B cell (primary cell): ENCODE data around the gene DCLK1. TPM values are rescaled to one million over a fixed set of nuclear protein-coding genes. Genes with fewer than 3 reads are reported as not detected.

ENCODE experiments used
- ATAC-seq: fragments of 200-7000 bp; cut with Tn5 transposase; one replicate; pipeline ENCODE4 v1.10.0; 2021; ENCODE audit warnings: low read depth, mild to moderate bottlenecking, moderate number of reproducible peaks, moderate library complexity
- CTCF ChIA-PET: fragments of 350-600 bp; sonication (Branson Sonifier 250); formaldehyde crosslinking; loops from one replicate; lab custom pipeline; 2021; ENCODE audit warnings: antibody characterized with exemption, inconsistent platforms; lab: Charles Lee
- POLR2A ChIA-PET: fragments of 350-600 bp; sonication (Branson Sonifier 250); formaldehyde crosslinking; loops from one replicate; lab custom pipeline; 2021; ENCODE audit warnings: antibody characterized with exemption; lab: Charles Lee
- DNase-seq: peaks from one replicate; pipeline ENCODE4 v3.0.0; 2013
- H2AFZ ChIP-seq: 2 replicates; pipeline ENCODE4 v1.6.1; 2012; ENCODE audit warnings: mild to moderate bottlenecking, low read depth, low read length; ENCODE audit not compliant: insufficient read depth, poor library complexity, severe bottlenecking
- H3K27ac ChIP-seq, 2 donors: 1 replicate in 1 of 2; 2 replicates in 1 of 2; pipeline ENCODE4 v1.5.1; 2012 to 2013; ENCODE audit warnings: low read length in 2 of 2, mild to moderate bottlenecking in 2 of 2, moderate library complexity in 1 of 2
- H3K27me3 ChIP-seq, 4 experiments: fragments of 200-600 bp in 1 of 4; sonication (generic) in 1 of 4; replicated peaks in 1 of 4; 1 replicate in 2 of 4; 2 replicates in 2 of 4; pipeline versions ENCODE4 v1.6.1 to v1.7.0; 2013 to 2016; ENCODE audit warnings: low read length in 3 of 4, mild to moderate bottlenecking in 2 of 4, mixed read lengths in 1 of 4, moderate library complexity in 1 of 4; ENCODE audit not compliant: insufficient read depth in 4 of 4, control insufficient read depth in 3 of 4; ENCODE audit errors: control extremely low read depth in 1 of 4
- H3K36me3 ChIP-seq, 2 experiments: replicated peaks in 1 of 2; 1 replicate in 1 of 2; 2 replicates in 1 of 2; pipeline versions ENCODE4 v1.6.1 to v1.7.1; 2013; ENCODE audit warnings: low read length in 1 of 2; ENCODE audit not compliant: insufficient read depth in 2 of 2, control insufficient read depth in 1 of 2; ENCODE audit errors: control extremely low read depth in 1 of 2, extremely low read depth in 1 of 2
- H3K4me1 ChIP-seq, 2 donors: fragments of 200-600 bp in 1 of 2; sonication (generic) in 1 of 2; 1 replicate in 1 of 2; 2 replicates in 1 of 2; pipeline versions ENCODE4 v1.5.1 to v1.6.1; 2013 to 2017; ENCODE audit warnings: low read length in 2 of 2; ENCODE audit not compliant: control insufficient read depth in 2 of 2, insufficient read depth in 2 of 2
- H3K4me2 ChIP-seq: replicated peaks from 2 replicates; pipeline ENCODE3; 2012; ENCODE audit warnings: mild to moderate bottlenecking, low read depth, low read length; ENCODE audit not compliant: poor library complexity, severe bottlenecking
- H3K4me3 ChIP-seq, 5 experiments: fragments of 200-600 bp in 1 of 5; sonication (generic) in 1 of 5; 1 replicate in 3 of 5; 2 replicates in 2 of 5; pipeline versions ENCODE4 v1.5.1 to v1.7.0; 2011 to 2016; ENCODE audit warnings: low read length in 4 of 5, mild to moderate bottlenecking in 4 of 5, low read depth in 2 of 5, control low read depth in 1 of 5, moderate library complexity in 1 of 5; ENCODE audit not compliant: insufficient read depth in 1 of 5; ENCODE audit errors: control extremely low read depth in 1 of 5, extremely low read depth in 1 of 5
- H3K79me2 ChIP-seq: fragments of 200-600 bp; sonication (generic); one replicate; pipeline ENCODE4 v1.6.0; 2016; ENCODE audit warnings: low read length; ENCODE audit not compliant: control insufficient read depth, insufficient read depth
- H3K9ac ChIP-seq: fragments of 200-600 bp; sonication (generic); 2 replicates; pipeline ENCODE4 v1.6.1; 2017; ENCODE audit warnings: mild to moderate bottlenecking, low read length, moderate library complexity
- H3K9me3 ChIP-seq, 3 donors: one replicate each; pipeline versions ENCODE4 v1.6.1 to v1.7.1; 2013; ENCODE audit warnings: low read length in 2 of 3; ENCODE audit not compliant: control insufficient read depth in 2 of 3, insufficient read depth in 1 of 3; ENCODE audit errors: control extremely low read depth in 1 of 3
- H4K20me1 ChIP-seq: 2 replicates; pipeline ENCODE4 v1.6.0; 2012; ENCODE audit warnings: mild to moderate bottlenecking, low read length; ENCODE audit not compliant: insufficient read depth, control insufficient read depth, poor library complexity, severe bottlenecking
- H3K27ac Mint-ChIP-seq: one replicate; pipeline ENCODE4 v1.8.0; 2021; ENCODE audit warnings: mixed read lengths
- H3K27me3 Mint-ChIP-seq: one replicate; pipeline ENCODE4 v1.8.0; 2021; ENCODE audit warnings: mixed read lengths
- H3K4me1 Mint-ChIP-seq: one replicate; pipeline ENCODE4 v1.8.0; 2021; ENCODE audit warnings: mixed read lengths
- H3K4me3 Mint-ChIP-seq: one replicate; pipeline ENCODE4 v1.8.0; 2021; ENCODE audit warnings: mixed read lengths
- H3K9me3 Mint-ChIP-seq: one replicate; pipeline ENCODE4 v1.8.0; 2022; ENCODE audit warnings: mixed read lengths; ENCODE audit not compliant: insufficient read depth
- EZH2 ChIP-seq: IDR thresholded peaks from 2 replicates; pipeline ENCODE4 v1.6.1; 2012; ENCODE audit warnings: borderline replicate concordance, low read depth, mild to moderate bottlenecking, moderate library complexity, low read length; ENCODE audit not compliant: insufficient read depth, poor library complexity, severe bottlenecking
- WGBS: methylation state at CpG from one replicate; pipeline ENCODE4 v1.1.5; 2013; ENCODE audit warnings: missing lambda C conversion rate; ENCODE audit not compliant: insufficient coverage; 5-methylcytosine and 5-hydroxymethylcytosine counted together
- intact Hi-C: fragments of 100-400 bp; cut with micrococcal nuclease; formaldehyde crosslinking; loops from one replicate; pipeline ENCODE4 v1.10.0; 2022
- polyA plus RNA-seq: library from polyadenylated mRNA; depleted of rRNA; stranded (reverse); fragments of >200 nt; gene quantifications from 2 replicates; pipeline ENCODE4 v1.2.3, GENCODE V29; 2012
- total RNA-seq, 2 donors: library from RNA; stranded (reverse); fragments of 120-200 nt in 1 of 2; gene quantifications; 1 replicate in 1 of 2; 2 replicates in 1 of 2; pipeline versions ENCODE4 v1.2.3 to v1.2.4, GENCODE V29; 2013 to 2022
- TF ChIP-seq, protein P1 (sequence below): fragments of 200-600 bp; IDR thresholded peaks from one replicate; pipeline ENCODE4 v1.8.0; 2022; ENCODE audit warnings: antibody characterized with exemption, mild to moderate bottlenecking

The DCLK1 gene
- total and polyA plus RNA-seq, 2 donors (not counting 1 experiment from before 2014, with no cell fraction given) = not detected

DNA sequence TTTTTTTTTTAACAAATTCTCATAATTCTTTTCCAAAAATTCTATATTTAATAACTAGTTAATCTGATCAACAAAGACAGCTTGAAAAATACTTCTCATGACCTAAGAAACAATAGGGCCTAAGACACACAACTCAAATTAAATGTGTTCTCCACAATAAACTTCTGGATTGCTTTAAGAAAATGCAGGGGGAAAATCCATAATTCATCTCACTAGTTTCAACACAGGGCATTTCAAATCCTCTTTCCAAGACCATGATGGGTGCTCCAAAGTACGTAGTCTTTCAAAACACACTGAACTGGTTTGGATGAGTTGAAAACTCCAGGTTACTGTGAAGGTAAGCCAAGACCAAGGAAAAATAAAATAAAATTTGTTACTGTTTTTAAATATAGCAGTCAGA, 62.6 kb downstream of the DCLK1 start:
- ChIA-PET POLR2A (no interaction called here), CTCF (interaction anchor here (0.6 kb wide), 1 partner anchor 45 kb away, joined by 3 read pairs; no protein-coding TSS in a partner anchor)
- TF ChIP-seq, protein P1, sequence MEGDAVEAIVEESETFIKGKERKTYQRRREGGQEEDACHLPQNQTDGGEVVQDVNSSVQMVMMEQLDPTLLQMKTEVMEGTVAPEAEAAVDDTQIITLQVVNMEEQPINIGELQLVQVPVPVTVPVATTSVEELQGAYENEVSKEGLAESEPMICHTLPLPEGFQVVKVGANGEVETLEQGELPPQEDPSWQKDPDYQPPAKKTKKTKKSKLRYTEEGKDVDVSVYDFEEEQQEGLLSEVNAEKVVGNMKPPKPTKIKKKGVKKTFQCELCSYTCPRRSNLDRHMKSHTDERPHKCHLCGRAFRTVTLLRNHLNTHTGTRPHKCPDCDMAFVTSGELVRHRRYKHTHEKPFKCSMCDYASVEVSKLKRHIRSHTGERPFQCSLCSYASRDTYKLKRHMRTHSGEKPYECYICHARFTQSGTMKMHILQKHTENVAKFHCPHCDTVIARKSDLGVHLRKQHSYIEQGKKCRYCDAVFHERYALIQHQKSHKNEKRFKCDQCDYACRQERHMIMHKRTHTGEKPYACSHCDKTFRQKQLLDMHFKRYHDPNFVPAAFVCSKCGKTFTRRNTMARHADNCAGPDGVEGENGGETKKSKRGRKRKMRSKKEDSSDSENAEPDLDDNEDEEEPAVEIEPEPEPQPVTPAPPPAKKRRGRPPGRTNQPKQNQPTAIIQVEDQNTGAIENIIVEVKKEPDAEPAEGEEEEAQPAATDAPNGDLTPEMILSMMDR = no peak
- TF ChIP-seq EZH2 = no peak
- H2AFZ ChIP-seq = no peak overlapping the region
- no peaks in the 10 kb centered on the region for H3K36me3 ChIP-seq
- H3K4me2 ChIP-seq = no peak overlapping the region
- no peak overlapping the region for H3K9ac ChIP-seq
- no peak overlapping the region for H3K4me3 ChIP-seq
- no peaks in the 10 kb centered on the region for H3K79me2 ChIP-seq
- intact Hi-C loops = no loop called here
- H3K9me3 Mint-ChIP-seq = peaks cover 5% of the 10 kb centered on the region
- no CpG with 5 or more reads among the region's 1 CpG for WGBS
- no peaks in the 10 kb centered on the region for H3K9me3 ChIP-seq
- ATAC-seq (no peak), DNase-seq (no peak)
- H3K27me3 ChIP-seq = no peaks in the 10 kb centered on the region
- H3K4me1 Mint-ChIP-seq = no peaks in the 10 kb centered on the region
- H3K27ac Mint-ChIP-seq = no peak overlapping the region
- no peaks in the 10 kb centered on the region for H3K4me1 ChIP-seq
- no peaks in the 10 kb centered on the region for H4K20me1 ChIP-seq
- no peak overlapping the region for H3K4me3 Mint-ChIP-seq
- H3K27me3 Mint-ChIP-seq = no peaks in the 10 kb centered on the region
- no peak overlapping the region for H3K27ac ChIP-seq

DNA sequence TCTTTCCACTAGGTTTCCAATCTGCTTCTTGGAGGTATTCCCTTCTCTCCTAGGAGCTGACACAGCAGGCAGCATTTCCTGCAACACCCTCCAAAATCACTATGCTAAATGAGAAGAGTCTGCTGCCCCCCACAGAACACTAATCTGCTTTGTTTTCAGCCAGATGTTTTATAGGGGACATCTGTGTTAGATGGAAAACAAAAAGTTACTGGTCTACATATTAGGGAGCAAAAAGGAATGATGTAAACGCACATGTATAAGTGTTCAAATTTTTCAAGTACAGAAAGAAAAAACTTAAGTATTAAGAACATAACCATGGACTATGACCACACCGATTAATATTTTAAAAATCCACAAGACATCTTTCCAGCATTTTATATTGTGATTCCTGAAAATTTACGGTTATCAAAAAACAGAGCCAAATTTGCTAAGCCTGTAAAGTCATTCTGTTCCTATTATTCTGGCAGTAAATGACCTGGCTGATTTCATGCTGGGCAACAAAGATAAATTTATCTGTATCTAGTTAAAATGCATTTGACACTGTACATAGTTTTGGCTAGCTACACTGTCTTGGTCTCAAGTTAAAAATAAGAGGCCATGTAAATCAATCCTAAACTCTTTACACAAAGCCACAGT, 63.3 kb downstream of the DCLK1 start:
- H3K9me3 Mint-ChIP-seq = peaks cover 7% of the 10 kb centered on the region
- no peaks in the 10 kb centered on the region for H3K4me1 Mint-ChIP-seq
- TF ChIP-seq, protein P1 = no peak
- no peak for TF ChIP-seq EZH2
- no peak overlapping the region for H3K27ac ChIP-seq
- no peak overlapping the region for H2AFZ ChIP-seq
- CTCF ChIA-PET = interaction anchor here (0.6 kb wide), 1 partner anchor 44 kb away, joined by 3 read pairs; no protein-coding TSS in a partner anchor
- no peaks in the 10 kb centered on the region for H3K9me3 ChIP-seq
- H3K4me2 ChIP-seq = no peak overlapping the region
- H3K79me2 ChIP-seq = no peaks in the 10 kb centered on the region
- H3K27me3 ChIP-seq = no peaks in the 10 kb centered on the region
- no peaks in the 10 kb centered on the region for H3K36me3 ChIP-seq
- intact Hi-C loops = no loop called here
- no peaks in the 10 kb centered on the region for H4K20me1 ChIP-seq
- H3K9ac ChIP-seq = no peak overlapping the region
- H3K4me3 Mint-ChIP-seq = no peak overlapping the region
- WGBS = no CpG with 5 or more reads among the region's 3 CpGs
- H3K4me1 ChIP-seq = no peaks in the 10 kb centered on the region
- ATAC-seq (no peak), DNase-seq (no peak)
- H3K4me3 ChIP-seq = no peak overlapping the region
- no peak overlapping the region for H3K27ac Mint-ChIP-seq
- H3K27me3 Mint-ChIP-seq = no peaks in the 10 kb centered on the region
- POLR2A ChIA-PET = no interaction called here
